Upper lobe of left lung (tissue), 6 donors: ENCODE measurements around the gene MAP1B. TPM values are rescaled to one million over a fixed set of nuclear protein-coding genes. Genes with fewer than 3 reads are reported as not detected.

ENCODE experiments used
- ATAC-seq, 2 donors: fragments of 200-7000 bp; cut with Tn5 transposase; one replicate each; pipeline ENCODE4 v1.9.1; 2022; ENCODE audit warnings: mild to moderate bottlenecking in 2 of 2, moderate library complexity in 2 of 2; ENCODE audit not compliant: low FRiP score in 2 of 2
- DNase-seq, 2 donors: peaks; one replicate each; pipeline ENCODE4 v3.0.0-alpha.2; 2019 to 2020
- H3K27ac ChIP-seq, 4 donors: fragments of 200-600 bp; sonication (generic); one replicate each; pipeline ENCODE4 v1.5.1; 2016 to 2019
- H3K27me3 ChIP-seq, 4 donors: fragments of 200-600 bp; sonication (generic); one replicate each; pipeline ENCODE4 v1.5.1; 2017 to 2019
- H3K36me3 ChIP-seq, 4 donors: fragments of 200-600 bp; sonication (generic); one replicate each; pipeline ENCODE4 v1.5.1; 2016 to 2019
- H3K4me1 ChIP-seq, 4 donors: fragments of 200-600 bp; sonication (generic); one replicate each; pipeline ENCODE4 v1.5.1; 2018 to 2019
- H3K4me3 ChIP-seq, 4 donors: fragments of 200-600 bp; sonication (generic); one replicate each; pipeline ENCODE4 v1.5.1; 2017 to 2019; ENCODE audit warnings: mild to moderate bottlenecking in 2 of 4, moderate library complexity in 1 of 4
- H3K9me3 ChIP-seq, 4 donors: fragments of 200-600 bp; sonication (generic); one replicate each; pipeline ENCODE4 v1.5.1; 2018 to 2019
- EP300 ChIP-seq, 4 donors: sonication (generic); formaldehyde crosslinking; IDR thresholded peaks; one replicate each; pipeline ENCODE4 v1.5.1; 2017; ENCODE audit warnings: antibody characterized with exemption in 4 of 4, control low read depth in 2 of 4
- POLR2A ChIP-seq, 4 donors: fragments of 450-650 bp; IDR thresholded peaks; one replicate each; pipeline ENCODE4 v1.5.1; 2016 to 2017; ENCODE audit warnings: antibody characterized with exemption in 4 of 4, mild to moderate bottlenecking in 2 of 4
- POLR2AphosphoS5 ChIP-seq, 2 donors: sonication (generic); formaldehyde crosslinking; IDR thresholded peaks; one replicate each; pipeline ENCODE4 v1.5.1; 2017; ENCODE audit warnings: antibody characterized with exemption in 2 of 2
- WGBS, 2 donors: methylation state at CpG; one replicate each; pipeline ENCODE4 v1.1.5; 2017 to 2018; 5-methylcytosine and 5-hydroxymethylcytosine counted together
- total RNA-seq, 6 donors: library from RNA; depleted of rRNA in 4 of 6; stranded (reverse); fragments of >200 nt in 4 of 6; gene quantifications; one replicate each; pipeline versions ENCODE4 v1.1.0 to v1.2.1, GENCODE V29; 2016 to 2021
- TF ChIP-seq, protein P1 (sequence below), 6 experiments: fragments of 450-650 bp in 4 of 6; fragments of 200-600 bp in 2 of 6; sonication (generic) in 2 of 6; IDR thresholded peaks; one replicate each; pipeline ENCODE4 v1.5.1; 2016 to 2019; ENCODE audit warnings: antibody characterized with exemption in 6 of 6
- donor health status: DM: no; HTN: no; CAD: no; lungs with moderate emphysema.
- donor health status: DM: no; HTN: yes; CAD: no; lungs with severe emphysema.

MAP1B gene
- total RNA-seq, 6 donors from 2014 or later: 21.6 to 59.4 (median 38.0) TPM

DNA sequence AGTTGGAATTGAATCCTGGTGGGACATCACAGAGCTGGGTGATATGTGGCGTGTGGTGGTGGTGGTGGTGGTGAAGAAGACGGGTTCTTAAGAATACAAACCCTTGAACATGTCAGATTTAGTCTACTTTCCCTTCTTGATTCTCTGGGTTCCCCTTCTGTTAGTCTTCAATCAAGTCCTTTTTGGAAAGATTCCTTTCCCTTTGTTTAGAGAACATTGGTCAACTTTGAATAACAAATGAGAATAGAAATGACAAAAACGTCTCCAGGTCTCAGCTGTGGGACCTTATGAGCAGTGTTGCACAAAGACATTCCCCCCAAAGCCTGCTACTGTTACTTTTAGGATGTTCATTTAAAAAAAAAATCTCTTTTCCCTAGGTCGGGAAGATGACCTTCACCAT lies 46.3 kb downstream of the MAP1B start:
- TF ChIP-seq, protein P1, sequence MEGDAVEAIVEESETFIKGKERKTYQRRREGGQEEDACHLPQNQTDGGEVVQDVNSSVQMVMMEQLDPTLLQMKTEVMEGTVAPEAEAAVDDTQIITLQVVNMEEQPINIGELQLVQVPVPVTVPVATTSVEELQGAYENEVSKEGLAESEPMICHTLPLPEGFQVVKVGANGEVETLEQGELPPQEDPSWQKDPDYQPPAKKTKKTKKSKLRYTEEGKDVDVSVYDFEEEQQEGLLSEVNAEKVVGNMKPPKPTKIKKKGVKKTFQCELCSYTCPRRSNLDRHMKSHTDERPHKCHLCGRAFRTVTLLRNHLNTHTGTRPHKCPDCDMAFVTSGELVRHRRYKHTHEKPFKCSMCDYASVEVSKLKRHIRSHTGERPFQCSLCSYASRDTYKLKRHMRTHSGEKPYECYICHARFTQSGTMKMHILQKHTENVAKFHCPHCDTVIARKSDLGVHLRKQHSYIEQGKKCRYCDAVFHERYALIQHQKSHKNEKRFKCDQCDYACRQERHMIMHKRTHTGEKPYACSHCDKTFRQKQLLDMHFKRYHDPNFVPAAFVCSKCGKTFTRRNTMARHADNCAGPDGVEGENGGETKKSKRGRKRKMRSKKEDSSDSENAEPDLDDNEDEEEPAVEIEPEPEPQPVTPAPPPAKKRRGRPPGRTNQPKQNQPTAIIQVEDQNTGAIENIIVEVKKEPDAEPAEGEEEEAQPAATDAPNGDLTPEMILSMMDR (IDR thresholded peaks at IDR 0.05): no peak
- TF ChIP-seq POLR2A (IDR thresholded peaks at IDR 0.05) (no peak), POLR2AphosphoS5 (IDR thresholded peaks at IDR 0.05) (no peak), EP300 (IDR thresholded peaks at IDR 0.05) (no peak)
- H3K27ac ChIP-seq: no peak overlapping the region
- no peaks in the 10 kb centered on the region for H3K36me3 ChIP-seq
- DNase-seq (no peak), ATAC-seq (no peak)
- 86 to 88% methylated on average over 4 of the region's 4 CpGs for WGBS, 2 donors
- no peak overlapping the region for H3K4me3 ChIP-seq
- H3K9me3 ChIP-seq: no peaks in the 10 kb centered on the region
- no peaks in the 10 kb centered on the region for H3K4me1 ChIP-seq
- H3K27me3 ChIP-seq: no peaks in the 10 kb centered on the region

GRCh38 chr5:72154076-72154756 lies 46.9 kb downstream of the MAP1B start:
- no peaks in the 10 kb centered on the region for H3K4me1 ChIP-seq
- H3K27me3 ChIP-seq: no peaks in the 10 kb centered on the region
- DNase-seq (no peak), ATAC-seq (no peak)
- H3K36me3 ChIP-seq: no peaks in the 10 kb centered on the region
- no peaks in the 10 kb centered on the region for H3K9me3 ChIP-seq
- WGBS, 2 donors: 68 to 81% methylated on average over 5 of the region's 5 CpGs
- H3K27ac ChIP-seq: no peak overlapping the region
- TF ChIP-seq POLR2AphosphoS5 (IDR thresholded peaks at IDR 0.05) (no peak), EP300 (IDR thresholded peaks at IDR 0.05) (no peak), POLR2A (IDR thresholded peaks at IDR 0.05) (no peak)
- TF ChIP-seq, protein P1 (IDR thresholded peaks at IDR 0.05): no peak
- no peak overlapping the region for H3K4me3 ChIP-seq

DNA sequence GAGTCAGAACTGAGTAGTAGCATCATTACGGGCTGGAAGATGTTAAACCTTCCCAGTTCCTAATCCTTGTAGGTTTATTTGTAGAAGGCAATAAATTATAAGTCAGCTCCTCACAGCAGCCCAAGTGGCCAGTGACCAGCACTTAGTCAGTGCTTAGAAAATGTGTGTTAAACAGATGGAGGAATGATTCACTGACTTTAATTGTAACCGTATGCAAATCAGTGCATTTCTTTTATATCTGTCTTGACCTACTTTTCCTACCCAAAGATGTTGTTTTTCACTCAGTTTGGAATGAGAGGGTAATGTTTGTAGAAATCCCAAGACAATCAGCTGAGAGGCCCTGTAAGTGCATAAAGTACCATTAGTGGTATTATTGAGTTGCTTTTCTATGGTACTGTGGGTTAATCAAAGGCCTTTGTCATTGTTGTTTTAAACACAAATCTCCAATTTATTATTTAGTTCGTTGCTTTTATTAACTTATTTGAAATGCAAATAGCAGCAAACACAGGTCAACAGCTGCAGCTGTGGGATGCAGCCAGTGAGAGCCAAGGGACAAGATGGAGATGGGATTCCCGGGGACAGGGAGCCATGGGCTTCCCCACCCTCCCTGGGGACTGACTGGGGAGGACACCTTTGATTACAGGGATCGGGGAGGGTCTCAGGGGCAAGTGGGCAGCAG lies 49.8 kb downstream of the MAP1B start:
- H3K27me3 ChIP-seq: no peaks in the 10 kb centered on the region
- 73 to 80% methylated on average over 5 of the region's 5 CpGs for WGBS, 2 donors
- H3K27ac ChIP-seq: no peak overlapping the region
- H3K4me1 ChIP-seq: peaks cover 0 to 3% (median 0%) of the 10 kb centered on the region in 4 donors
- no peak for DNase-seq
- H3K9me3 ChIP-seq: no peaks in the 10 kb centered on the region
- TF ChIP-seq, protein P1 (IDR thresholded peaks at IDR 0.05): no peak
- TF ChIP-seq EP300 (IDR thresholded peaks at IDR 0.05) (no peak), POLR2AphosphoS5 (IDR thresholded peaks at IDR 0.05) (no peak), POLR2A (IDR thresholded peaks at IDR 0.05) (no peak)
- H3K36me3 ChIP-seq: no peaks in the 10 kb centered on the region
- peak in 1 of 2 donors; percentile 75 for ATAC-seq
- no peak overlapping the region for H3K4me3 ChIP-seq

- ATAC-seq: no peak
- Histone ChIP-seq H3K27me3 (no peaks in the 10 kb centered on the region), H3K4me3 (no peak overlapping the region), H3K36me3 (no peaks in the 10 kb centered on the region), H3K4me1 (peaks cover 0 to 3% (median 0%) of the 10 kb centered on the region in 4 donors), H3K27ac (no peak overlapping the region), H3K9me3 (no peaks in the 10 kb centered on the region)
- no peak for TF ChIP-seq EP300 (IDR thresholded peaks at IDR 0.05)
- no peak for TF ChIP-seq POLR2AphosphoS5 (IDR thresholded peaks at IDR 0.05)
- TF ChIP-seq POLR2A (IDR thresholded peaks at IDR 0.05): no peak
- TF ChIP-seq, protein P1 (IDR thresholded peaks at IDR 0.05): no peak
- no peak for DNase-seq
- 92 to 95% methylated on average over 3 of the region's 3 CpGs for WGBS, 2 donors
Measured at GRCh38 chr5:72157625-72157962, 50.3 kb downstream of the MAP1B start.
